Testis (tissue), 2 donors: ENCODE results near the gene TMEM39B.

Source experiments
- POLR2A ChIP-seq: fragments of 450-650 bp; IDR thresholded peaks from one replicate; pipeline ENCODE4 v1.6.1; 2017; ENCODE audit warnings: antibody characterized with exemption, mild to moderate bottlenecking, moderate library complexity
- TF ChIP-seq, protein P1 (sequence below), 3 experiments: fragments of 450-650 bp in 2 of 3; fragments of 200-600 bp in 1 of 3; sonication (generic) in 1 of 3; IDR thresholded peaks; one replicate each; pipeline ENCODE4 v1.5.1; 2016 to 2019; ENCODE audit warnings: antibody characterized with exemption in 3 of 3, mild to moderate bottlenecking in 2 of 3, moderate library complexity in 1 of 3

DNA sequence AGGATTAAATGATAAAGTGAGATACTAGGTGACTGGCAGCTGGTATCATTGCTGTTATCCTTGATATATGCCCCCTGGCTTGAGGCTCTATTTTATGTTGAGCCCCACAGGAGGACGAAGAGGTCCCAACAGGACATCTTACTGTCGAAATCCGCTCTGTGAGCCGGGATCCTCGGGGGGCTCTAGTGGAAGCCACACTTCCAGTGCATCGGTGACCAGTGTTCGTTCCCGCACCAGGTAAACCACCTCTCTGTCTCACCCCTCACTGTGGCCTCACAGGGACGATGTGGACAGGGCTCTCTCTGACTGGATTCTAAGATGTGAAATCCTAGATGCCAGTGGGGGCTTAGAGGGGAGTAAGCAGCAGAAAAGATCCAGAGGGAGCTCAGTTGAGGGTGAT, 2.1 kb downstream of the TMEM39B start:
- TF ChIP-seq, protein P1, sequence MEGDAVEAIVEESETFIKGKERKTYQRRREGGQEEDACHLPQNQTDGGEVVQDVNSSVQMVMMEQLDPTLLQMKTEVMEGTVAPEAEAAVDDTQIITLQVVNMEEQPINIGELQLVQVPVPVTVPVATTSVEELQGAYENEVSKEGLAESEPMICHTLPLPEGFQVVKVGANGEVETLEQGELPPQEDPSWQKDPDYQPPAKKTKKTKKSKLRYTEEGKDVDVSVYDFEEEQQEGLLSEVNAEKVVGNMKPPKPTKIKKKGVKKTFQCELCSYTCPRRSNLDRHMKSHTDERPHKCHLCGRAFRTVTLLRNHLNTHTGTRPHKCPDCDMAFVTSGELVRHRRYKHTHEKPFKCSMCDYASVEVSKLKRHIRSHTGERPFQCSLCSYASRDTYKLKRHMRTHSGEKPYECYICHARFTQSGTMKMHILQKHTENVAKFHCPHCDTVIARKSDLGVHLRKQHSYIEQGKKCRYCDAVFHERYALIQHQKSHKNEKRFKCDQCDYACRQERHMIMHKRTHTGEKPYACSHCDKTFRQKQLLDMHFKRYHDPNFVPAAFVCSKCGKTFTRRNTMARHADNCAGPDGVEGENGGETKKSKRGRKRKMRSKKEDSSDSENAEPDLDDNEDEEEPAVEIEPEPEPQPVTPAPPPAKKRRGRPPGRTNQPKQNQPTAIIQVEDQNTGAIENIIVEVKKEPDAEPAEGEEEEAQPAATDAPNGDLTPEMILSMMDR (IDR thresholded peaks at IDR 0.05), result no peak
- TF ChIP-seq POLR2A, result no peak
